Neural progenitor cell (in vitro differentiated cells): ENCODE measurements around the gene LIMS2. TPM values are rescaled to one million over a fixed set of nuclear protein-coding genes. Genes with fewer than 3 reads are reported as not detected.

Experiments
- DNase-seq: peaks from one replicate; pipeline ENCODE4 v3.0.0-alpha.2; 2016; ENCODE audit warnings: low spot score
- H2AFZ ChIP-seq: fragments of 200-600 bp; sonication (generic); replicated peaks from 2 replicates; pipeline ENCODE4 v1.6.1; 2016; ENCODE audit warnings: antibody characterized with exemption
- H3F3A ChIP-seq: fragments of 200-600 bp; sonication (generic); 2 replicates; pipeline ENCODE4 v1.6.1; 2016; ENCODE audit warnings: antibody characterized with exemption, low read depth
- H3K27ac ChIP-seq: fragments of 200-600 bp; sonication (generic); 2 replicates; pipeline ENCODE4 v1.5.1; 2016; ENCODE audit warnings: mild to moderate bottlenecking
- H3K27me3 ChIP-seq: fragments of 200-600 bp; sonication (generic); 2 replicates; pipeline ENCODE4 v1.6.1; 2016; ENCODE audit warnings: mild to moderate bottlenecking, moderate library complexity
- H3K36me3 ChIP-seq: fragments of 200-600 bp; sonication (generic); 2 replicates; pipeline ENCODE4 v1.5.1; 2016
- H3K4me1 ChIP-seq: fragments of 200-600 bp; sonication (generic); 2 replicates; pipeline ENCODE4 v1.6.1; 2016; ENCODE audit warnings: mixed run types
- H3K4me2 ChIP-seq: fragments of 200-600 bp; sonication (generic); 2 replicates; pipeline ENCODE4 v1.6.1; 2016
- H3K4me3 ChIP-seq: fragments of 200-600 bp; sonication (generic); 2 replicates; pipeline ENCODE4 v1.5.1; 2016
- H3K79me2 ChIP-seq: fragments of 200-600 bp; sonication (generic); 2 replicates; pipeline ENCODE4 v1.6.1; 2016; ENCODE audit warnings: low read depth
- H3K9ac ChIP-seq: fragments of 200-600 bp; sonication (generic); 2 replicates; pipeline ENCODE4 v1.6.1; 2016
- H3K9me3 ChIP-seq: fragments of 200-600 bp; sonication (generic); 2 replicates; pipeline ENCODE4 v1.5.1; 2016; ENCODE audit warnings: low read depth
- H4K20me1 ChIP-seq: fragments of 200-600 bp; sonication (generic); 2 replicates; pipeline ENCODE4 v1.6.1; 2016; ENCODE audit warnings: low read depth
- H3K27ac Mint-ChIP-seq: 3 replicates; pipeline ENCODE4 v1.8.0; 2021; ENCODE audit warnings: mixed read lengths
- H3K27me3 Mint-ChIP-seq: 2 replicates; pipeline ENCODE4 v1.8.0; 2022; ENCODE audit warnings: low read depth, mild to moderate bottlenecking, inconsistent platforms, moderate library complexity, mixed read lengths; ENCODE audit not compliant: insufficient read depth
- H3K36me3 Mint-ChIP-seq: 3 replicates; pipeline ENCODE4 v1.8.0; 2021; ENCODE audit warnings: mixed read lengths
- H3K4me1 Mint-ChIP-seq: 3 replicates; pipeline ENCODE4 v1.8.0; 2021; ENCODE audit warnings: mixed read lengths
- H3K4me3 Mint-ChIP-seq: 3 replicates; pipeline ENCODE4 v1.8.0; 2021; ENCODE audit warnings: mild to moderate bottlenecking, moderate library complexity, mixed read lengths
- H3K9me3 Mint-ChIP-seq: 3 replicates; pipeline ENCODE4 v1.8.0; 2020; ENCODE audit warnings: mixed read lengths
- EZH2 ChIP-seq: fragments of 200-600 bp; sonication (generic); IDR thresholded peaks from 2 replicates; pipeline ENCODE4 v1.6.1; 2017; ENCODE audit warnings: antibody characterized with exemption, mild to moderate bottlenecking, moderate library complexity
- EZH2phosphoT487 ChIP-seq: fragments of 200-600 bp; sonication (generic); IDR thresholded peaks from 2 replicates; pipeline ENCODE4 v1.6.1; 2017; ENCODE audit warnings: antibody characterized with exemption
- total RNA-seq: library from RNA; depleted of rRNA; stranded (reverse); fragments of >200 nt; gene quantifications from 2 replicates; pipeline ENCODE4 v1.2.3, GENCODE V29; 2015; ENCODE audit warnings: low replicate concordance
- TF ChIP-seq, protein P1 (sequence below): fragments of 200-600 bp; sonication (generic); IDR thresholded peaks from 2 replicates; pipeline ENCODE4 v1.5.1; 2017; ENCODE audit warnings: antibody characterized with exemption, mild to moderate bottlenecking

The LIMS2 gene
- total RNA-seq, 1 donor from 2014 or later: not detected

- peaks cover 6% of the 10 kb centered on the region for H3K27me3 Mint-ChIP-seq
- H3K4me2 ChIP-seq: peak overlapping the region; percentile 9
- H3K9me3 ChIP-seq: peaks cover 7% of the 10 kb centered on the region
- no peak overlapping the region for H3K4me3 ChIP-seq
- H3K4me1 Mint-ChIP-seq: no peaks in the 10 kb centered on the region
- H3K27me3 ChIP-seq: no peaks in the 10 kb centered on the region
- H3K4me1 ChIP-seq: peaks cover 8% of the 10 kb centered on the region
- no peaks in the 10 kb centered on the region for H3K36me3 Mint-ChIP-seq
- H3K27ac Mint-ChIP-seq: no peak overlapping the region
- H3F3A ChIP-seq: no peaks in the 10 kb centered on the region
- H3K9ac ChIP-seq: no peak overlapping the region
- peaks cover 13% of the 10 kb centered on the region for H3K9me3 Mint-ChIP-seq
- H4K20me1 ChIP-seq: no peaks in the 10 kb centered on the region
- H2AFZ ChIP-seq: peak overlapping the region; percentile 60
- H3K36me3 ChIP-seq: no peaks in the 10 kb centered on the region
- H3K79me2 ChIP-seq: no peaks in the 10 kb centered on the region
- TF ChIP-seq EZH2phosphoT487 (no peak), EZH2 (no peak)
- TF ChIP-seq, protein P1, sequence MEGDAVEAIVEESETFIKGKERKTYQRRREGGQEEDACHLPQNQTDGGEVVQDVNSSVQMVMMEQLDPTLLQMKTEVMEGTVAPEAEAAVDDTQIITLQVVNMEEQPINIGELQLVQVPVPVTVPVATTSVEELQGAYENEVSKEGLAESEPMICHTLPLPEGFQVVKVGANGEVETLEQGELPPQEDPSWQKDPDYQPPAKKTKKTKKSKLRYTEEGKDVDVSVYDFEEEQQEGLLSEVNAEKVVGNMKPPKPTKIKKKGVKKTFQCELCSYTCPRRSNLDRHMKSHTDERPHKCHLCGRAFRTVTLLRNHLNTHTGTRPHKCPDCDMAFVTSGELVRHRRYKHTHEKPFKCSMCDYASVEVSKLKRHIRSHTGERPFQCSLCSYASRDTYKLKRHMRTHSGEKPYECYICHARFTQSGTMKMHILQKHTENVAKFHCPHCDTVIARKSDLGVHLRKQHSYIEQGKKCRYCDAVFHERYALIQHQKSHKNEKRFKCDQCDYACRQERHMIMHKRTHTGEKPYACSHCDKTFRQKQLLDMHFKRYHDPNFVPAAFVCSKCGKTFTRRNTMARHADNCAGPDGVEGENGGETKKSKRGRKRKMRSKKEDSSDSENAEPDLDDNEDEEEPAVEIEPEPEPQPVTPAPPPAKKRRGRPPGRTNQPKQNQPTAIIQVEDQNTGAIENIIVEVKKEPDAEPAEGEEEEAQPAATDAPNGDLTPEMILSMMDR: no peak
- H3K27ac ChIP-seq: no peak overlapping the region
- H3K4me3 Mint-ChIP-seq: no peak overlapping the region
- DNase-seq: peak; percentile 32
Measured at GRCh38 chr2:127615511-127616166, 59.7 kb downstream of the LIMS2 start.

- DNase-seq: no peak
Measured at GRCh38 chr2:127614731-127615130, 60.6 kb downstream of the LIMS2 start.

GRCh38 chr2:127614246-127614645, 61.1 kb downstream of the LIMS2 start:
- Histone ChIP-seq H3F3A (no peaks in the 10 kb centered on the region), H3K9me3 (peaks cover 7% of the 10 kb centered on the region), H2AFZ (no peak overlapping the region), H3K79me2 (no peaks in the 10 kb centered on the region), H3K27me3 (no peaks in the 10 kb centered on the region), H3K36me3 (no peaks in the 10 kb centered on the region), H3K4me2 (no peak overlapping the region), H4K20me1 (no peaks in the 10 kb centered on the region), H3K4me3 (no peak overlapping the region), H3K9ac (no peak overlapping the region), H3K4me1 (peaks cover 8% of the 10 kb centered on the region), H3K27ac (no peak overlapping the region)
- H3K27me3 Mint-ChIP-seq: peaks cover 6% of the 10 kb centered on the region
- no peak overlapping the region for H3K27ac Mint-ChIP-seq
- H3K4me3 Mint-ChIP-seq: no peak overlapping the region
- no peaks in the 10 kb centered on the region for H3K36me3 Mint-ChIP-seq
- no peak for DNase-seq
- TF ChIP-seq EZH2phosphoT487: no peak
- no peak for TF ChIP-seq EZH2
- TF ChIP-seq, protein P1: no peak
- peaks cover 13% of the 10 kb centered on the region for H3K9me3 Mint-ChIP-seq
- no peaks in the 10 kb centered on the region for H3K4me1 Mint-ChIP-seq

More at GRCh38 chr2:127614731-127615130, 60.6 kb downstream of the LIMS2 start:
- TF ChIP-seq, protein P1: no peak
- TF ChIP-seq EZH2phosphoT487 (no peak), EZH2 (no peak)
- H3K9me3 Mint-ChIP-seq: peaks cover 13% of the 10 kb centered on the region
- H3K4me1 Mint-ChIP-seq: no peaks in the 10 kb centered on the region
- H3K9ac ChIP-seq: no peak overlapping the region
- no peaks in the 10 kb centered on the region for H3F3A ChIP-seq
- H4K20me1 ChIP-seq: no peaks in the 10 kb centered on the region
- H3K27me3 ChIP-seq: no peaks in the 10 kb centered on the region
- peaks cover 8% of the 10 kb centered on the region for H3K4me1 ChIP-seq
- H2AFZ ChIP-seq: no peak overlapping the region
- no peak overlapping the region for H3K4me3 Mint-ChIP-seq
- H3K36me3 ChIP-seq: no peaks in the 10 kb centered on the region
- H3K4me3 ChIP-seq: no peak overlapping the region
- no peaks in the 10 kb centered on the region for H3K36me3 Mint-ChIP-seq
- peaks cover 6% of the 10 kb centered on the region for H3K27me3 Mint-ChIP-seq
- no peak overlapping the region for H3K27ac Mint-ChIP-seq
- H3K4me2 ChIP-seq: no peak overlapping the region
- no peak overlapping the region for H3K27ac ChIP-seq
- no peaks in the 10 kb centered on the region for H3K79me2 ChIP-seq
- H3K9me3 ChIP-seq: peaks cover 7% of the 10 kb centered on the region
